ENCODE data around the gene MAFG.
"Not testable (repeated sequence)": the region's sequence is repeated elsewhere in the genome, so short reads cannot be mapped to it uniquely, and the experiment has no call there.

MAFG gene

GRCh38 chr17:81923302-81924260, 4.0 kb downstream of the MAFG start:
- DNase-seq (ENCODE audit: low spot score) = no peak

- DNase-seq (ENCODE audit: low spot score) = no peak
These were observed 4.8 kb downstream of the MAFG start for GRCh38 chr17:81922566-81923301.

GRCh38 chr17:81921996-81922565, 5.5 kb downstream of the MAFG start:
- DNase-seq (ENCODE audit: low spot score) = no peak

- DNase-seq (ENCODE audit: low spot score) = no peak
These were observed 6.0 kb downstream of the MAFG start for GRCh38 chr17:81921537-81921862.

- no peak for DNase-seq (ENCODE audit: low spot score)
These were observed 6.7 kb downstream of the MAFG start for GRCh38 chr17:81920612-81921536.

- DNase-seq (ENCODE audit: low spot score) = no peak
These were observed 8.5 kb downstream of the MAFG start for GRCh38 chr17:81918832-81919545.

- not testable (repeated sequence) for DNase-seq (ENCODE audit: low spot score)
These were observed 9.2 kb downstream of the MAFG start for GRCh38 chr17:81918333-81918669.

GRCh38 chr17:81917565-81918332, 9.8 kb downstream of the MAFG start, which contains the start of gene SIRT7:
TSS of gene SIRT7 (minus strand) at chr17:81918176. CDS start at chr17:81918131, 45 bp downstream.
- DNase-seq (ENCODE audit: low spot score) = peak; percentile 86

GRCh38 chr17:81916234-81917001, 11.1 kb downstream of the MAFG start:
- no peak for DNase-seq (ENCODE audit: low spot score)

- no peak for DNase-seq (ENCODE audit: low spot score)
These were observed 12.2 kb downstream of the MAFG start for GRCh38 chr17:81915331-81915730.

- DNase-seq (ENCODE audit: low spot score) = no peak
These were observed 13.3 kb downstream of the MAFG start for GRCh38 chr17:81914103-81914850.

GRCh38 chr17:81913394-81914102, 14.0 kb downstream of the MAFG start:
- DNase-seq (ENCODE audit: low spot score) = no peak

GRCh38 chr17:81912441-81913309, 14.9 kb downstream of the MAFG start:
- DNase-seq (ENCODE audit: low spot score) = no peak

- DNase-seq (ENCODE audit: low spot score) = no peak
These were observed 15.6 kb downstream of the MAFG start for GRCh38 chr17:81911969-81912368.

- DNase-seq (ENCODE audit: low spot score) = peak; percentile 92
These were observed 16.1 kb downstream of the MAFG start, which contains the start of gene PCYT2 for GRCh38 chr17:81911277-81911961. TSS of gene PCYT2 (minus strand) at chr17:81911399. CDS start at chr17:81911355, 44 bp downstream.

- no peak for DNase-seq (ENCODE audit: low spot score)
These were observed 16.7 kb downstream of the MAFG start for GRCh38 chr17:81910840-81911276.

Measured in CD4-positive, alpha-beta T cell treated with Interleukin-15 for 4 hours (primary cell).